Medulla oblongata (tissue), 1 donor: Measurements from ENCODE around the gene POM121.
A peak's percentile ranks its signal among the peaks of the same experiment; 100 is the strongest.
"Not testable (repeated sequence)": the region's sequence is repeated elsewhere in the genome, so short reads cannot be mapped to it uniquely, and the experiment has no call there.

Experiments
- DNase-seq: peaks from one replicate; pipeline ENCODE4 v3.0.0-alpha.2; 2015; ENCODE audit errors: extremely low spot score

POM121 gene

DNA sequence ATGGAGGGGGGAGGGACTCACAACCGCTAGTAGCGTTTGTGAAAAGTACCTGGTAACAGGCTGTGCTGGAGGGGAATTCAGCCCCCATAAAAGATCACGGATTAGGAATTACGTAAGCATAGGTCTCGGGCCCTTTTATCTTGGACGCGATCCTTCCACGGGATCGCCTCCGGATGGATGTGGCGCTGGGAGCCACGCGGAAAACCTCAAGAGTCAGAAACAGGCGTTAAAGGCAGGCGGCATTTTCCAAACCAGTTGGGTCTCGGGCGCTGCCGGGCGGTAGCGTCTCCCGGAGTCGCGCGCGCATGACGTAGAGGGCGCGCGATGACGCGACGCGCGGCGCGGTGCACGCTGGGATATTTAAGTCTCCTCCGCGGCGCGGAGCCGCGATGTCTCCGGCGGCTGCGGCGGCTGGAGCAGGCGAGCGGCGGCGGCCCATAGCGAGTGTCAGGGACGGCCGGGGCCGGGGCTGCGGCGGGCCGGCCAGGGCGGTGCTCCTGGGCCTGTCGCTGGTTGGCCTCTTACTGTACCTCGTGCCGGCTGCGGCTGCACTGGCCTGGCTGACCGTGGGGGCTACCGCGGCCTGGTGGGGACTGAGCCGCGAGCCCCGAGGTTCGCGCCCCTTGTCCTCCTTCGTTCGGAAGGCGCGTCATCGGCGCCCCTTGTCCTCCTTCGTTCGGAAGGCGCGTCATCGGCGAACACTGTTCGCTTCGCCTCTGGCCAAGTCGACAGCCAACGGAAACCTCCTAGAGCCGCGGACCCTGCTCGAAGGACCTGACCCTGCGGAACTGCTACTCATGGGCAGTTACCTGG lies at the start of gene POM121:
Gene POM121, plus strand, starts transcription at position 363 of the 813 bp plus-strand sequence. Its CDS starts 27 bp downstream, at position 390.
- peak; percentile 84 for DNase-seq

DNA sequence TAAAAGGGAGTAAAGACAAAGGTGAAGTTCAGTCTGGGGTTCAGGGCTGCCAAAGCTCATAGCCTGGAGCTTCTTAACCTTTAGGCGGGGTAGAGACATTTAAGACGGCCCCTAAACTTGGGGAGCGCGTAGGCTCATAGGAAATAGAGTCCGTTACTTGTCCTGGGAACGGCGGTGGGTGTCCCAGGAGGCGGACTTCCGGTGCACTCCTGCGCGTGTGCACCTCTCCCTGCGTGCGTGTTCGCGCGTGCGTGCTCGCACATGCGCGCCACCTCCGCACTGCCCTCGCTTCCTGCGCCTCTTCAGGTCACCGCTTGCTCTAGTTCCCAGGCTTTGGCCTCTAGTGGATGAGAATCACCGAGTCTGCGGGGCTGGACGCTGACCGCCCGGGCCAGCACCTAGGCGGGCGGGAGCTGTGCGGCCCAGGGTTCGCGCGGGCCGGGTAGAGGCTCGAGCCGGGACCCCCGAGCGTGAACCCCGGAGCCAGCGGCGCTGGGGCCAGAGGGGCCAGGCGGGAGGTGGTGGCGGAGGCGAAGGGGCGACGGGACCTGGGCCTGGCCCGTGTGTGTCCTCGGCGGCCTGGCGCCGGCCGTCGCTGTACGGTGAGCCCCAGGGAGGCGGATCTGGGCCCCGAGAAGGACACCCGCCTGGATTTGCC lies 45.7 kb upstream of the POM121 start:
- peak; percentile 85 for DNase-seq

DNA sequence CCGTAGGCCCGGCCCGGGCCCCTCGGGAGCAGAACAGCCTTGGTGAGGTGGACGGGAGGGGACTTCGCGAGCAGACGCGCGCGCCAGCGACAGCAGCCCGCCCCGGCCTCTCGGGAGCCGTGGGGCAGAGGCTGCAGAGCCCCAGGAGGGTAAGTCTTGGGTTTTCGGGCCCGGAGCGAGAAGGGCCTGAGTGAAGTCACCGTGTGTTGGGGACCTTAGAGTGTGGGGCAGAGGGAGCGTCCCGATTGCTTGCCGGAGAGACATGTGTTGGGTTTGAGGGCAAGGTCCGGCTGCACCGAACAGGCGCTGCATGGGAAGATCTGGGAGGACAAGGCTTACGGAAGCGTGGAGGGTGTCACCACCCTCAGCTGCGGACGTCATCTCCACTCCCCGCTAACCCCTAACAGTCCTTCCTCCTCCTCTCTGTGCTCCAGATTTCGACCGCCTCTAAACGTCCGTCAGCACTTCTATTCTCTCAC lies 45.1 kb upstream of the POM121 start:
- peak; percentile 59 for DNase-seq

DNA sequence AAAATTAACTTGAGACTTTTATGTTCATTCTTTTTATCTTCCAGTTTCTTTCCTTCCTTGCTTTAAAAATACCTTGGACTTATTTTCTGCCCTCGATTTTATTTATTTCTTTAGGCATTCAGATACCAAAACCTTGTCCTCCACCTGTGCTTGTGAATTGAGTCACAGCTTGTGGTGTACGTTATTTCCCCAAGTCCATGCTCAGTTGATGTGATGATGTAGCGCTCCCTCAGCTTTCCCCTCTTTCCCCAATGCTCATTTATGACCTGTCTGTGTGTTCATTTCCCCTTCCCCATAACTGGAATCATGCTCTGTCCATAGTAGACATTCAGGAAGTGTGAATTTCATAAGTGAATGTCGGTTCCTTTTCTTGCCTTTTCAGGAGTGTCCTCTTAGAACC lies 33.1 kb upstream of the POM121 start:
- not testable (repeated sequence) for DNase-seq

DNA sequence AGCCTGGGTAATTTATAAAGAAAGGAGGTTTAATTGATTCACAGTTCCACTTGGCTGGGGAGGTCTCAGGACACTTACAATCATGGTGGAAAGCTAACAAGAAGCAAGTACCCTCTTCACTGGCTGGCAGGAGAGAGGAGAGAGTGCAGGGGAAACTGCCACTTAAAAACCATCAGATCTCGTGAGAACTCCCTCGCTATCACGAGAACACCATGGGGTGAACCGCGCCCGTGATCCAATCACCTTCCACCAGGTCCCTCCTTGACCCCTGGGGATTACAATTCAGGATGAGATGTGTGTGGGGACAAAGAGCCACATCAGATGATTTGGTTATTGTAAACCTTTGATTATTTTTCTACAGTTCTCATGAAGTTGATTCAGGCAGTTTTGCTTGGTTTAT lies 20.2 kb upstream of the POM121 start:
- not testable (repeated sequence) for DNase-seq

DNA sequence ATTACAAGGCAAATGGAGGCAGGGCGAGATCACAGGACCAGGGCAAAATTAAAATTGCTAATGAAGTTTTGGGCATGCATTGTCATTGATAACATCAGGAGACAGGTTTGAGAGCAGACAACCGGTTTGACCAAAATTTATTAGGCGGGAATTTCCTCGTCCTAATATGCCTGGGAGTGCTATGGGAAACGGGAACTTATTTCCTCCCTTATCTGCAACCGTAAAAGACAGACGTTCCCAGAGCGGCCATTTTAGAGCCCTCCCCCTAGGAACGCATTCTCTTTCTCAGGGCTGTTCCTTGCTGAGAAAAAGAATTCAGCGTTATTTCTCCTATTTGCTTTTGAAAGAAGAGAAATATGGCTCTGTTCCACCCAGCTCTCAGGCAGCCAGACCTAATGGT lies 16.5 kb upstream of the POM121 start:
- not testable (repeated sequence) for DNase-seq

DNA sequence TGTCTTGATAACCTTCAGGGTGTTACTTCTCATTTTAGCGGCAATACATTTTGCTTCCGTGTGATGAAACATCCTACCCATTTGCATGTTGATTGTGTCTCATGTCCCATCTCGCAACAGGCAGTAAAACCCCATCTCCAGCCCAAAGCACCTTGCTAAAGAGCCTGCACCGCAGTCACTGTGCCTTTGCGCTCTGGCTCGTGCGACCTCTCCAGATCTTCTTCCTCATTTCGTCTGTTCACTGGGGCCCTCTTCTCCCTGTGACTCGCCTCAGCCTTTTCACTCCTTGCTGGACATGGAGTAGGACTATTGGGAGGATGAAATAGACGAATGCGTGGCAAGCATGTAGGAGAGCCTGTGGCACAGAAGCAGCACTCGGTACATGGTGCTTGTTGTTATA lies 13.5 kb upstream of the POM121 start:
- DNase-seq: not testable (repeated sequence)

DNA sequence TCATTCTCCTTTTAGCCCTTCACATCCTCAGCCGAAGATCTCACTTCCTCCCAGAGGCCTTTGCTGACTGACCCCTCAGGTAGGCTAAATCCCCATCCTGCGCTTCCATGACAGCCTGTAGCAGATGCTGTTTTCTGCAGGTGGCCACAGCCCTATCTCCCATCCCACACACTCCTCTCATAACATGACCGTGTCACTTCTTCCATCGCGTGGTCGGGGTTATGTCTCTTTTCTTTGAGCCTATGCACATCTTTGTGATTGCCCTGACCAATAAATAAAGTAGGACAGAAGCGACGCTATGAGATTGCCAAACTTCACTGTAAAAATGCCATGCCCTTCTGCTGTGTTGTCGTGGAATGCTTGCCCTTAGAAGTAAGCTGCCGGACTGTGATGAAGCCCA lies 11.1 kb upstream of the POM121 start:
- DNase-seq: not testable (repeated sequence)

DNA sequence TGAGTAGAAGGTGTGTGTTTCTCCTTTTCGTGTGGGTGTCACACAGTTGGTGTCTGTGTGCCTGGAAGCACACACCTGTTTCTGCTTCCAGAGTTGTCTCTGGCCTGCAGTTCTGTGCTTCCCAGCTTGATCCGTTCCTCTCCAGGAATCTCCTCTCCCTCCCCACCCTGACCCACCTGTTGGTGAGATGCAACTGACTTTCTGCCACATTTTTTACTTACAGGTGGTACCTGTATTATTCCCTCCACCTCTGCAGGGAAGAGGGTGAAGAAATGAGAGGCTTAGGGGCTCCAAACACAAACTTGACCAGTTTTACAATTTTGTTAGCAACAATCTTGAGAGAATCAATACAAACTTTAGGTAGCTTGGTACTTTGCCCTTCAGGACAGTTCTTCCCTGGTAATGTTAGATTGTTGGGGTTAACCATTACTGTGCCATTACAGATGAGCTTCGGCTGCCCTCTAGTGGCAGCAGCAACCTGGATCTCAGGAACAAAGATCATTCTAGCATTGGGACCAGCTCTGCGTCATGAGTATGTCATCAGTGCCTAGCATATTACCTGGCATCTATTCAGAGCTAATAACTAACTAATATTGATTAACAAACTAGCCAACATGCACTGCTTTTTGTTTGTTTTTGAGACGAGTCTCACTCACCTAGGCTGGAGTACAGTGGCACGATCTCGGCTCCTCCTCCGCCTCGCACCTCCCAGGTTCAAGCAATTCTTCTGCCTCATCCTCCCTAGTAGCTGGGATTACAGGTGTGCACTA lies 10.0 kb upstream of the POM121 start:
- not testable (repeated sequence) for DNase-seq

DNA sequence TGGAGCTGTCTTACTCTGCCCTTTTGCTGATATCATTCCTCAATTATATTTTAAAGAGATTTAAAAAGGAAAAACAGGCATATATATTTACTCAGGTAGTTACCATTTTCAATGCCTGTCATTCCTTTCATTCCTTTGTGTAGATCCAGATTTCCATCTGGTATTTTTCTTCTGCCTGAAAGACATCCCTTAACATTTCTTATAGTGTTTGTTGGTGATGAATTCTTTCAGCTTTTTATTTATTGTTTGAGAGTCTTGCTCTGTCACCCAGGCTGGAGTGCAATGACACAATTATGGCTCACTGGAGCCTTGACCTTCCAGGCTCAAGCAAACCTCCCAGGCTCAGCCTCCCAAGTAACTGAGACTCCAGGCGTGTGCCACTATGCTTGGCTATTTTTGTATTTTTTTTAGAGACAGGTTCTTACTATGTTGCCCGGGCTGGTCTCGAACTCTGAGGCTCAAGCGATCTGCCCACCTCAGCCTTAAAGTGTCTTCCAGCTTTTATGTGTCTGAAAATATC lies 5.6 kb upstream of the POM121 start:
- DNase-seq: no peak

DNA sequence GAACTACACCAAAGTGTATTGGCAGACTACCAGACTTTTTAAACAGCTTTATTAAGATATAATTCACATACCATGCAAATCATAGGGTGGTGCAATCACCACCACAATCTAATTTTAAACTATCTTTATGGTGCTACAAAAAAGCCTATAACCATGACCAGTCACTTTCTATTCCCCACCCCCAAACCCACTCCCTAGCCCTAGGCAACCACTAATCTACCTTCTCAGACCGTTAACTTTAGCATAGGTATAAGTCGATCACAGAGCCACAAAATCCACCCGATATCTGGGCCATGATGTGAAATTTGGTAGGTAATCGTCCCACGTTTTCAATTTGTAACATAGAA lies 536 bp upstream of the POM121 start:
- DNase-seq: no peak

DNA sequence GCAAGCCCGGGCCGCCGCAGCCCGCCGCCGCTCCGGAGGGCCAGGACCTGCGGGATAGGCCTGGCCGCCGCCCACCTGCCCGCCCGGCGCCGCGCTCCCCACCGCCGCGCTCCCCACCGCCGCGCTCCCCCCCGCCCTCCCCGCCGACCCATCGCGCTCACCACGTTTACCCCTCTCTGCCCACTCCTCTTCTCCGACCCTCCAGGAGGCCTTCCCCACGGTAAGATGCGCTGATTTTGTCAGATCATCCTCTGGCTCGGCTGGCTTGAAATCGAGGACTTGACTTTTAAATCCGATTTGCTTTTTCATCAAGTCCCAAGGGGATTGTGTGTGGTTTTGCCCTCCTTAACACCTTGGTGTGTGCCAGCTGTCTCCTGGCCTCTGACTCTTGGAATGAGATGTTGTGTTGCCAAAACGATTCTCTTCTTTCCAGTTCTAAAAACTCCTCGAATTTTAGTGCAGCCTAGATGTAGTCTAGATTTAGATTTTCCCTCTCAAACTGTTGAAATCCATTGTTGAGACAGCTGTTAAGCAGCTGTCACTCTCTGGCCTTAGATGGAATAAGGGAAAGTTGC lies 738 bp downstream of the POM121 start:
- no peak for DNase-seq

DNA sequence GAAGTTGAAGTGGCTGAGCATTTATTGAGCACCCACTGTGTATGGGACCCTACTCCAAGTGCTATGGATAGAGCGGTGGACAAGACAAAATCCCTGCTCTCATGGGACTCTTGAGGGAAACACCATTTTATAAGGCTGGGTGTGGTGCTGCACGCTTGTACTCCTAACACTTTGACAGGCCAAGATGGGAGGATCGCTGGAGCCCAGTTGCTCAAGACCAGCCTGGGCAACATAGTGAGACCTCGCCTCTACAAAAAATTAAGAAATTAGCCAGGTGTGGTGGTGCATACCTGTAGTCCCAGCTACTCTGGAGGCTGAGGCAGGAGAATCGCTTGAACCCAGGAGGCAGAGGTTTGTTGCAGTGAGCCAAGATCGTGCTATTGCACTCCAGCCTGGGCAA lies 2.9 kb downstream of the POM121 start:
- DNase-seq: not testable (repeated sequence)

DNA sequence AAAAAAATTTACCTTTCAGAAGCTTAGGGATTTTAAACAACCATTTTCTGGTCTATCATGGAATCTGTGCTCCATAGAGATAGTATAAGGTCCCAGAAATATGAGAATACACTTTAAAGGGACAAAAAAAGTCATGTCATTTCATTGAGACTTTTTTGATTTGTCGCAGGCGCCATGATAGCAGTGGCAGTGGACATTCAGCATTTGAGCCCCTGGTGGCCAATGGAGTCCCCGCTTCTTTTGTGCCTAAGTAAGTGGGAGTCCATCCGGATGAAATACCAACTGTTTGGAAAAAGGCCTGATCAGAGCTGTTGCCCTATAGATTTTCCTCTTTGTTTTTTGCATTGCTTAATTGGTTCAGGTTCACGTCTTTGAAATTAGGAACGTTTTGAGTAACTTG lies 3.3 kb downstream of the POM121 start:
- not testable (repeated sequence) for DNase-seq

DNA sequence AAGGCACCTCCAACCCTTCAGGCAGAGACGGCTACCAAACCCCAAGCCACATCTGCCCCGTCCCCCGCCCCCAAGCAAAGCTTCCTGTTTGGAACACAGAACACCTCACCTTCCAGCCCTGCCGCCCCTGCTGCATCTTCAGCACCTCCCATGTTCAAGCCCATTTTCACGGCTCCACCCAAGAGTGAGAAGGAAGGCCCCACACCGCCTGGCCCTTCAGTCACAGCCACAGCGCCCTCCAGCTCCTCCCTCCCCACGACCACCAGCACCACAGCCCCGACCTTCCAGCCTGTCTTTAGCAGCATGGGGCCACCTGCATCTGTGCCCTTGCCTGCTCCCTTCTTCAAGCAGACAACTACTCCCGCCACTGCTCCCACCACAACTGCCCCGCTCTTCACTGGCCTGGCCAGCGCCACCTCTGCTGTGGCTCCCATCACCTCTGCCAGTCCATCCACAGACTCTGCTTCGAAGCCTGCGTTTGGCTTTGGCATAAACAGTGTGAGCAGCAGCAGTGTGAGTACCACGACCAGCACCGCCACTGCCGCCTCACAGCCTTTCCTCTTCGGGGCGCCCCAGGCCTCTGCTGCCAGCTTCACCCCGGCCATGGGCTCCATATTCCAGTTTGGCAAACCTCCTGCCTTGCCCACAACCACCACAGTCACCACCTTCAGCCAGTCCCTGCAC lies 17.3 kb downstream of the POM121 start:
- not testable (repeated sequence) for DNase-seq

DNA sequence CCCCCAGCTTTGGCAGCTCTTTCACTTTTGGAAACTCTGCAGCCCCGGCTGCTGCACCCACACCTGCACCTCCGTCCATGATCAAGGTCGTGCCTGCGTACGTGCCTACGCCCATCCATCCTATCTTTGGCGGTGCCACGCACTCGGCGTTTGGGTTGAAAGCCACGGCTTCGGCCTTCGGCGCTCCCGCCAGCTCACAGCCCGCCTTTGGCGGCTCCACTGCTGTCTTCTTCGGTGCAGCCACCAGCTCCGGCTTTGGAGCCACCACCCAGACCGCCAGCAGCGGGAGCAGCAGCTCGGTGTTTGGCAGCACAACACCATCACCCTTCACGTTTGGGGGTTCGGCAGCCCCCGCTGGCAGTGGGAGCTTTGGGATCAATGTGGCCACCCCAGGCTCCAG lies 18.1 kb downstream of the POM121 start:
- not testable (repeated sequence) for DNase-seq

DNA sequence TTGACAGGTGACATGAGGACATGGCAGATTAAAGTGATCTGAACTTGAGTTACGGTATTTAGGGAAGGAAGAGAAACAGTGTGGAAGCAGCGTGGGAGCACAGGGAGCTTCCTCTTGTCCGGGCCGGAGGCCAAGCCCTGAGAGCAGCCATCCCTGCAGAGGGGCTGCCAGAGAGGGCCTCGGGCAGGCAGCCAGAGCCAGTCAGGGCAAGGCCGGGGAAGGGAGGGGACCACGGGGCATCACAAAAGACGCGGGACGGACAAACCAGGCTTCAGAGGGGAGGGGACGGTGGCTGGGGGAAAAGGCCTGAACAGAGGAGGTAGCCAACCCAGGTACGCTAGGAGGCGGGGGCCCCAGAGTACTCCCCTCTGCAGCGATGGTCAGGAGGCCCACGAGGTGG lies 20.0 kb downstream of the POM121 start:
- DNase-seq: not testable (repeated sequence)

DNA sequence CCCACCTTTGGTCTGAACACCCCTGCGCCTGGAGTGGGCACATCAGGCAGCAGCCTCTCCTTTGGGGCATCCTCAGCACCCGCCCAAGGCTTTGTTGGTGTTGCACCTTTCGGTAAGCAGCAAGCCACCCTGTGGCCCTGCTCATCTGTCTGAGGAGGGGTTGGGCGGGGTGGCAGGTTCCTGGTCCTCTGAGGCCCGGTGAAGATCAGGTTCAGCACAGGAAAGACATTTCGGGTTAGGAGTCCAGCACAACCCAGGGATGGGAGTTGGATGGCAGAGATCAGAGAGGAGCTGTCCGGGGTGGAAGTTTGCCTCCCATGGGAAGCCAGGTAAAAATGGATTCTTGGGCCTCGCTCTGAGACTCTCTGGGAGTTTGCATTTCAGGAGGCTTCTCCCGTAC lies 20.7 kb downstream of the POM121 start:
- not testable (repeated sequence) for DNase-seq

DNA sequence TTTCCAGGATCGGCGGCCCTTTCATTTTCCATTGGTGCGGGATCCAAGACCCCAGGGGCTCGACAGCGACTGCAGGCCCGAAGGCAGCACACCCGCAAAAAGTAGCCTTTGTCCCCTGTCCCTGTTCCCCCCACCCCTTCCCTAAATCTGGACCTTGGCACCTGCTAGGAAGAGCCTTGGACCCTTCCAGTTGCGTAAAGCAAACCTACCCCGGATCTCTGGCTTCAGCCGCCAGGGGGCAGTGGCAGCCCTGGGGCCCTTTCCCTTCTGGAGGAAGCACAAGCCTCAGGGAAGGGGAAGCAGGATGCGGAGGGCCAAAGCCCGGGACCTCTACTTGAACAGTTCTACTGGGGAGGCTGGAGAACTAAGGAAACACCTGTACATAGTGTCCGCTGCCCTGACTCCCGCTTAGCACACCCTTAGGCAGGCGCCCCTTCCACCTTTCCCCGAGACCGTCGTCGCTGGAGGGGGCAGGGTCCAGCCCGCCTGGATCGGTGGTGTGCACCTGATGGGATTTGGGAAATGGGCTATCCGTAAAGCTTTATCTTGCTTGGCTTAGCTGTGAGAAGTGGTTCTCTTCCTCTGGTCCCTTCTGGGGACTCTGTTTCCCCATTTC lies 21.3 kb downstream of the POM121 start:
- DNase-seq: not testable (repeated sequence)

DNA sequence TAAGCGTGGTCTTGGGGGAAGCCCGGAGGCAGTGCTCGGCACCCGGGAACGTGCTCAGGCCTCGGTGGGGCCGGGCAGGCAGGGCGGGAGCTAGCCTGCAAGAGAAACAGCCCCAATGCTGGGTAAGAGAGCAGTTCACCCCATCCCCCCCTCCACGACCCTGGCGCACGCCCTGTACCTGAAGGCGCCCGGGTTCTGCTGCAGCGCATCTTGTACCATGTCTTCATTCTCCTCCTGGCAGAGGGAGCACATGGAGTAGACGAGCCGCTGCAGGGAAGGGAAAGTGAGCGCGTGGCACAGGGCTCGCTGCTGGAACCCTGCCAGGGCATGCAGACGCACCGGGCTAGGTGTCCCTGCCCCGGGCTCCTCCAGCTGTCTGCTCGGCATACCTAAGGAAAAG lies 23.8 kb downstream of the POM121 start:
- not testable (repeated sequence) for DNase-seq

DNA sequence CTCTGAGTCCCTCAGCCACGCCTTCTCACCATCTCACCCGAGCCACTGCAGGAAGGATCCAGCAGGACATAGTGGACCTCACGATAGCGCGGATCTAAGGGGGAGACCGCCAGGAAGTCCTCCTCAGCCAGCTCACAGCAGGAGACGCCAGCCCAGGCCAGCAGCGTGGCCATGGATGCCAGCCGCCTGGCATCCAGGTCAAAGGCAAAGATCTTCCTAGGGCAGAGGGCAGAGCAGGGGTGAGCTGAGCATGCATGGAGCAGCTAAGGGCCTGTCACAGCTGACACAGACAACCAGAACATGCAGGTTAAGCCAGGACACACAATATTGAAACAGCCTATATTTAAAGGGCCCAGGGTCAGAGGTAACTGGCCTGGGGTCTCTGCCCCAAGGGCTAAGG lies 24.4 kb downstream of the POM121 start:
- not testable (repeated sequence) for DNase-seq
